MM.1S (cell line): ENCODE measurements around the gene PTTG1.

ENCODE experiments used
- DNase-seq: peaks from one replicate; pipeline ENCODE4 v3.0.0-alpha.2; 2015
- H2AFZ ChIP-seq: fragments of 300-600 bp; sonication (generic); 2 replicates; pipeline ENCODE4 v1.6.0; 2016; ENCODE audit warnings: antibody characterized with exemption, low read length
- H3F3A ChIP-seq: fragments of 300-600 bp; sonication (generic); 2 replicates; pipeline ENCODE4 v1.6.1; 2016; ENCODE audit warnings: mild to moderate bottlenecking, antibody characterized with exemption, low read length, moderate library complexity, mixed read lengths; ENCODE audit not compliant: insufficient read depth
- H3K27ac ChIP-seq: fragments of 300-600 bp; sonication (generic); 2 replicates; pipeline ENCODE4 v1.5.1; 2016; ENCODE audit warnings: mild to moderate bottlenecking, low read length
- H3K27me3 ChIP-seq: fragments of 300-600 bp; sonication (generic); replicated peaks from 2 replicates; pipeline ENCODE4 v1.6.0; 2016; ENCODE audit warnings: low read length; ENCODE audit not compliant: insufficient read depth
- H3K36me3 ChIP-seq: fragments of 300-600 bp; sonication (generic); replicated peaks from 2 replicates; pipeline ENCODE4 v1.6.1; 2016; ENCODE audit warnings: mild to moderate bottlenecking, low read length, mixed read lengths; ENCODE audit not compliant: insufficient read depth
- H3K4me1 ChIP-seq: fragments of 300-600 bp; sonication (generic); 2 replicates; pipeline ENCODE4 v1.6.1; 2016; ENCODE audit warnings: low read length, mixed read lengths
- H3K4me2 ChIP-seq: fragments of 300-600 bp; sonication (generic); 2 replicates; pipeline ENCODE4 v1.6.0; 2016; ENCODE audit warnings: low read depth, low read length
- H3K4me3 ChIP-seq: fragments of 300-600 bp; sonication (generic); 2 replicates; pipeline ENCODE4 v1.5.1; 2016; ENCODE audit warnings: low read length, mixed read lengths
- H3K79me2 ChIP-seq: fragments of 300-600 bp; sonication (generic); 2 replicates; pipeline ENCODE4 v1.6.1; 2016; ENCODE audit warnings: mixed run types, low read length, mixed read lengths
- H3K9ac ChIP-seq: fragments of 300-600 bp; sonication (generic); 2 replicates; pipeline ENCODE4 v1.6.1; 2016; ENCODE audit warnings: low read length, mixed read lengths
- H3K9me2 ChIP-seq: fragments of 300-600 bp; sonication (generic); replicated peaks from 2 replicates; pipeline ENCODE4 v1.6.1; 2016; ENCODE audit warnings: mild to moderate bottlenecking, low read length, mixed read lengths; ENCODE audit not compliant: insufficient read depth
- H3K9me3 ChIP-seq: fragments of 300-600 bp; sonication (generic); replicated peaks from 2 replicates; pipeline ENCODE4 v1.6.1; 2016; ENCODE audit warnings: mild to moderate bottlenecking, low read length, mixed read lengths; ENCODE audit not compliant: insufficient read depth
- H4K20me1 ChIP-seq: fragments of 300-600 bp; sonication (generic); 2 replicates; pipeline ENCODE4 v1.6.1; 2016; ENCODE audit warnings: mild to moderate bottlenecking, low read length, moderate library complexity, mixed read lengths; ENCODE audit not compliant: insufficient read depth
- CTCF ChIP-seq: fragments of 300-600 bp; sonication (generic); IDR thresholded peaks from 2 replicates; pipeline ENCODE4 v1.5.1; 2016; ENCODE audit warnings: antibody characterized with exemption, low read length, mixed read lengths
- EZH2 ChIP-seq: fragments of 300-600 bp; sonication (generic); optimal IDR thresholded peaks from 2 replicates; pipeline ENCODE3; 2017; ENCODE audit warnings: low read depth, mild to moderate bottlenecking, antibody characterized with exemption, low read length, mixed read lengths
- EZH2phosphoT487 ChIP-seq: fragments of 300-600 bp; sonication (generic); IDR thresholded peaks from 2 replicates; pipeline ENCODE4 v1.6.1; 2018; ENCODE audit warnings: antibody characterized with exemption, low read length

PTTG1 gene

DNA sequence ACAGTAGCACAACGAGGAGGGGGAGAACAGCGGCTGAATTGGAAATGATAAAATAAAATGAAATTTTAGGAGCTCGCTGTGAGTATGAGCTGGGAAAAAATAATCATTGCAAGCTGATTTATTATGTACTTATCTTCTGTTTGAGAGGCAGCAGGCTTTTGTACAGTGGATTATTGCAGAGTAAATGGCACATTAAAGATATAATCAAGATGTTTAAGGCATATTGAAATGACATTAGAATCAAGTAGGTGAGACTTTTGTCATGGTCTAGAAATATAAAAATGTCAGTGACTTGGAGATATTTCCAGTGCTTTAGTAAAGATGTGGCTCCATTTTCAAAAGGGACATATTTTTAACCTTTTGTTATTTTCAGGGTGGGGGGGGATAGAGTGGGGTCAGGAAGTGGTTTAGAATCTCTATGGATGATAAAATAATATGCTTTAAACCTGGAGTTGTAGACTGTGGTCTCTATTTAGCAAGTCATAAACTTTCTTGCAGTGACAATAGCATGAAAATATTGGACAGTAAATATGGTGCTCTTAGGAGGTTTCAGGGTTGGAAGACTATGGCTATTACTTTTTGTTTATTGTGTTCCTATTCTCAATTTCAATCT, 46.8 kb downstream of the PTTG1 start:
- Histone ChIP-seq H3K9me3 (no peaks in the 10 kb centered on the region), H3K4me3 (peak overlapping the region; percentile 87), H2AFZ (0 out of 2 replicates have a peak overlapping the region, but pooled peaks have one; percentile 71), H3K4me2 (peak overlapping the region; percentile 85), H3K79me2 (peaks cover 58% of the 10 kb centered on the region), H4K20me1 (peaks cover 2% of the 10 kb centered on the region; the same call in 1 of the 2 replicates), H3F3A (peaks cover 22% of the 10 kb centered on the region), H3K27me3 (no peaks in the 10 kb centered on the region), H3K27ac (peak overlapping the region; percentile 94), H3K36me3 (no peaks in the 10 kb centered on the region; the same call in 1 of the 2 replicates), H3K4me1 (peaks cover 43% of the 10 kb centered on the region), H3K9ac (peak overlapping the region; percentile 88), H3K9me2 (no peaks in the 10 kb centered on the region)
- DNase-seq: no peak
- no peak for TF ChIP-seq EZH2phosphoT487
- TF ChIP-seq CTCF: no peak
- no peak for TF ChIP-seq EZH2

GRCh38 chr5:160469156-160470144, 47.8 kb downstream of the PTTG1 start:
- peaks cover 68% of the 10 kb centered on the region for H3K79me2 ChIP-seq
- peak; percentile 18 for DNase-seq
- no peaks in the 10 kb centered on the region; the same call in 1 of the 2 replicates for H3K36me3 ChIP-seq
- peak overlapping the region; percentile 85 for H3K4me2 ChIP-seq
- peaks cover 23% of the 10 kb centered on the region for H3F3A ChIP-seq
- H3K27ac ChIP-seq: peak overlapping the region; percentile 94
- H4K20me1 ChIP-seq: peaks cover 9% of the 10 kb centered on the region
- H3K27me3 ChIP-seq: no peaks in the 10 kb centered on the region
- H3K9ac ChIP-seq: peak overlapping the region; percentile 88
- peak overlapping the region; percentile 87 for H3K4me3 ChIP-seq
- H2AFZ ChIP-seq: no peak overlapping the region
- H3K4me1 ChIP-seq: peaks cover 45% of the 10 kb centered on the region
- TF ChIP-seq EZH2 (no peak), CTCF (no peak), EZH2phosphoT487 (no peak)
- no peaks in the 10 kb centered on the region for H3K9me3 ChIP-seq
- no peaks in the 10 kb centered on the region for H3K9me2 ChIP-seq

- TF ChIP-seq EZH2 (no peak), EZH2phosphoT487 (no peak), CTCF (no peak)
- peak overlapping the region; percentile 85 for H3K4me2 ChIP-seq
- no peaks in the 10 kb centered on the region for H3K27me3 ChIP-seq
- H3K9ac ChIP-seq: peak overlapping the region; percentile 88; the same call in 1 of the 2 replicates
- H3K4me3 ChIP-seq: peak overlapping the region; percentile 87
- no peak overlapping the region for H2AFZ ChIP-seq
- H3K36me3 ChIP-seq: peaks cover 4% of the 10 kb centered on the region; the same call in 1 of the 2 replicates
- DNase-seq: no peak
- H3K9me2 ChIP-seq: no peaks in the 10 kb centered on the region
- peaks cover 21% of the 10 kb centered on the region for H4K20me1 ChIP-seq
- peak overlapping the region; percentile 32; the same call in 1 of the 2 replicates for H3K27ac ChIP-seq
- peaks cover 29% of the 10 kb centered on the region for H3F3A ChIP-seq
- peaks cover 56% of the 10 kb centered on the region for H3K4me1 ChIP-seq
- peaks cover 80% of the 10 kb centered on the region for H3K79me2 ChIP-seq
- H3K9me3 ChIP-seq: no peaks in the 10 kb centered on the region
These were observed 49.0 kb downstream of the PTTG1 start for GRCh38 chr5:160470437-160471361.
